HepG2 (cell line): ENCODE data around the gene HEMK1. TPM values are rescaled to one million over a fixed set of nuclear protein-coding genes. Genes with fewer than 3 reads are reported as not detected.

ENCODE experiments used
- ARID5B ChIP-seq: IDR thresholded peaks from 2 replicates; pipeline ENCODE4 v1.4.0; 2020; ENCODE audit warnings: mild to moderate bottlenecking, missing genetic modification reagents
- ATF4 ChIP-seq, 2 experiments: fragments of 450-650 bp in 1 of 2; sonication (generic) in 1 of 2; formaldehyde crosslinking; IDR thresholded peaks; 2 replicates each; pipeline versions ENCODE4 v1.5.0 to v1.8.0; 2020 to 2022; ENCODE audit warnings: mild to moderate bottlenecking in 1 of 2, missing genetic modification reagents in 1 of 2
- ELK4 ChIP-seq: sonication (generic); formaldehyde crosslinking; IDR thresholded peaks from 2 replicates; pipeline ENCODE4 v1.9.0; 2021; ENCODE audit warnings: missing genetic modification reagents, borderline replicate concordance
- FOSL2 ChIP-seq: sonication (generic); formaldehyde crosslinking; IDR thresholded peaks from 2 replicates; pipeline ENCODE4 v1.4.0; 2020; ENCODE audit warnings: missing genetic modification reagents
- HOXA7 ChIP-seq: sonication (generic); formaldehyde crosslinking; IDR thresholded peaks from 2 replicates; pipeline ENCODE4 v1.8.1; 2022; ENCODE audit warnings: mild to moderate bottlenecking, missing genetic modification reagents, moderate library complexity
- THAP9 ChIP-seq: sonication (generic); formaldehyde crosslinking; IDR thresholded peaks from 2 replicates; pipeline ENCODE4; 2020; ENCODE audit warnings: missing genetic modification reagents, mild to moderate bottlenecking, borderline replicate concordance
- ZBTB1 ChIP-seq: sonication (generic); formaldehyde crosslinking; IDR thresholded peaks from 2 replicates; pipeline ENCODE4 v1.4.0; 2020; ENCODE audit warnings: missing genetic modification reagents, borderline replicate concordance
- ZNF333 ChIP-seq: sonication (generic); formaldehyde crosslinking; IDR thresholded peaks from 2 replicates; pipeline ENCODE4 v1.4.0; 2020; ENCODE audit warnings: mild to moderate bottlenecking, missing genetic modification reagents, borderline replicate concordance
- ZNF513 ChIP-seq: sonication (generic); formaldehyde crosslinking; conservative IDR thresholded peaks from 2 replicates; pipeline ENCODE4 v1.5.0; 2020; ENCODE audit warnings: missing genetic modification reagents
- ZNF563 ChIP-seq: sonication (generic); formaldehyde crosslinking; IDR thresholded peaks from 2 replicates; pipeline ENCODE4 v1.8.0; 2022; ENCODE audit warnings: mild to moderate bottlenecking, moderate library complexity, missing genetic modification reagents
- ZNF614 ChIP-seq: IDR thresholded peaks from 2 replicates; pipeline ENCODE4 v1.6.1; 2018; ENCODE audit warnings: missing biosample characterization, missing genetic modification reagents, inconsistent platforms, borderline replicate concordance
- ZNF691 ChIP-seq: sonication (generic); formaldehyde crosslinking; IDR thresholded peaks from 2 replicates; pipeline ENCODE4 v1.4.0; 2020; ENCODE audit warnings: missing genetic modification reagents, low read depth, mild to moderate bottlenecking, borderline replicate concordance
- ZUFSP ChIP-seq: sonication (generic); formaldehyde crosslinking; IDR thresholded peaks from 2 replicates; pipeline ENCODE4 v1.9.0; 2021; ENCODE audit warnings: missing genetic modification reagents, mild to moderate bottlenecking, borderline replicate concordance
- polyA plus RNA-seq, 8 experiments: library from polyadenylated mRNA; depleted of rRNA in 3 of 8; stranded (reverse) in 7 of 8; unstranded in 1 of 8; fragments of >200 nt; fragmentation: Illumina TruSeq in 4 of 8; extraction: Trizol in 4 of 8; gene quantifications; 2 replicates each; pipeline versions ENCODE4 v1.2.1 to v1.2.3, GENCODE V29; 2011 to 2016; ENCODE audit warnings: low read depth in 4 of 8, missing spikeins in 1 of 8, mixed read lengths in 1 of 8; ENCODE audit not compliant: insufficient read depth in 1 of 8
- total RNA-seq, 5 experiments: library from RNA; depleted of rRNA; stranded (reverse); fragments of >200 nt; fragmentation: Illumina TruSeq; extraction: Trizol; gene quantifications; 2 replicates each; pipeline ENCODE4 v1.2.3, GENCODE V29; 2016; ENCODE audit warnings: low read depth in 1 of 5

HEMK1 gene
- total and polyA plus RNA-seq, 2 of the 13 experiments (the other 11 are each of a cell fraction or from before 2014, with no cell fraction given), result 9.8 to 12.6 TPM

GRCh38 chr3:50568947-50569749 is at the start of gene HEMK1 (continued):
- TF ChIP-seq ZUFSP (no peak), THAP9 (CRISPR knock-in tag) (peak; percentile 93), ZNF691 (CRISPR knock-in tag) (peak; percentile 58; the same call in 1 of the 2 replicates), ELK4 (no peak), ARID5B (CRISPR knock-in tag) (no peak; the same call in 1 of the 2 replicates), ZBTB1 (CRISPR knock-in tag) (no peak), HOXA7 (CRISPR knock-in tag) (no peak), ZNF614 (CRISPR knock-in tag) (no peak), ATF4 (CRISPR knock-in tag; IDR thresholded peaks at IDR 0.05) (peak in 1 of 2 experiments; percentile 35; a peak in 1 of 4 replicates), ZNF333 (CRISPR knock-in tag) (0 out of 2 replicates have a peak, but pooled peaks have one; percentile 46), ZNF563 (CRISPR knock-in tag) (peak; percentile 76), FOSL2 (CRISPR knock-in tag) (peak; percentile 54; the same call in 1 of the 2 replicates), ZNF513 (CRISPR knock-in tag) (no peak)
